MM.1S (cell line): ENCODE measurements around the gene MPP3.

ENCODE experiments used
- DNase-seq: peaks from one replicate; pipeline ENCODE4 v3.0.0-alpha.2; 2015
- H2AFZ ChIP-seq: fragments of 300-600 bp; sonication (generic); 2 replicates; pipeline ENCODE4 v1.6.0; 2016; ENCODE audit warnings: antibody characterized with exemption, low read length
- H3F3A ChIP-seq: fragments of 300-600 bp; sonication (generic); 2 replicates; pipeline ENCODE4 v1.6.1; 2016; ENCODE audit warnings: mild to moderate bottlenecking, antibody characterized with exemption, low read length, moderate library complexity, mixed read lengths; ENCODE audit not compliant: insufficient read depth
- H3K27ac ChIP-seq: fragments of 300-600 bp; sonication (generic); 2 replicates; pipeline ENCODE4 v1.5.1; 2016; ENCODE audit warnings: mild to moderate bottlenecking, low read length
- H3K27me3 ChIP-seq: fragments of 300-600 bp; sonication (generic); replicated peaks from 2 replicates; pipeline ENCODE4 v1.6.0; 2016; ENCODE audit warnings: low read length; ENCODE audit not compliant: insufficient read depth
- H3K36me3 ChIP-seq: fragments of 300-600 bp; sonication (generic); replicated peaks from 2 replicates; pipeline ENCODE4 v1.6.1; 2016; ENCODE audit warnings: mild to moderate bottlenecking, low read length, mixed read lengths; ENCODE audit not compliant: insufficient read depth
- H3K4me1 ChIP-seq: fragments of 300-600 bp; sonication (generic); 2 replicates; pipeline ENCODE4 v1.6.1; 2016; ENCODE audit warnings: low read length, mixed read lengths
- H3K4me2 ChIP-seq: fragments of 300-600 bp; sonication (generic); 2 replicates; pipeline ENCODE4 v1.6.0; 2016; ENCODE audit warnings: low read depth, low read length
- H3K4me3 ChIP-seq: fragments of 300-600 bp; sonication (generic); 2 replicates; pipeline ENCODE4 v1.5.1; 2016; ENCODE audit warnings: low read length, mixed read lengths
- H3K79me2 ChIP-seq: fragments of 300-600 bp; sonication (generic); 2 replicates; pipeline ENCODE4 v1.6.1; 2016; ENCODE audit warnings: mixed run types, low read length, mixed read lengths
- H3K9ac ChIP-seq: fragments of 300-600 bp; sonication (generic); 2 replicates; pipeline ENCODE4 v1.6.1; 2016; ENCODE audit warnings: low read length, mixed read lengths
- H3K9me2 ChIP-seq: fragments of 300-600 bp; sonication (generic); replicated peaks from 2 replicates; pipeline ENCODE4 v1.6.1; 2016; ENCODE audit warnings: mild to moderate bottlenecking, low read length, mixed read lengths; ENCODE audit not compliant: insufficient read depth
- H3K9me3 ChIP-seq: fragments of 300-600 bp; sonication (generic); replicated peaks from 2 replicates; pipeline ENCODE4 v1.6.1; 2016; ENCODE audit warnings: mild to moderate bottlenecking, low read length, mixed read lengths; ENCODE audit not compliant: insufficient read depth
- H4K20me1 ChIP-seq: fragments of 300-600 bp; sonication (generic); 2 replicates; pipeline ENCODE4 v1.6.1; 2016; ENCODE audit warnings: mild to moderate bottlenecking, low read length, moderate library complexity, mixed read lengths; ENCODE audit not compliant: insufficient read depth
- EZH2 ChIP-seq: fragments of 300-600 bp; sonication (generic); optimal IDR thresholded peaks from 2 replicates; pipeline ENCODE3; 2017; ENCODE audit warnings: low read depth, mild to moderate bottlenecking, antibody characterized with exemption, low read length, mixed read lengths
- EZH2phosphoT487 ChIP-seq: fragments of 300-600 bp; sonication (generic); IDR thresholded peaks from 2 replicates; pipeline ENCODE4 v1.6.1; 2018; ENCODE audit warnings: antibody characterized with exemption, low read length
- TF ChIP-seq, protein P1 (sequence below): fragments of 300-600 bp; sonication (generic); IDR thresholded peaks from 2 replicates; pipeline ENCODE4 v1.5.1; 2016; ENCODE audit warnings: antibody characterized with exemption, low read length, mixed read lengths

The MPP3 gene

DNA sequence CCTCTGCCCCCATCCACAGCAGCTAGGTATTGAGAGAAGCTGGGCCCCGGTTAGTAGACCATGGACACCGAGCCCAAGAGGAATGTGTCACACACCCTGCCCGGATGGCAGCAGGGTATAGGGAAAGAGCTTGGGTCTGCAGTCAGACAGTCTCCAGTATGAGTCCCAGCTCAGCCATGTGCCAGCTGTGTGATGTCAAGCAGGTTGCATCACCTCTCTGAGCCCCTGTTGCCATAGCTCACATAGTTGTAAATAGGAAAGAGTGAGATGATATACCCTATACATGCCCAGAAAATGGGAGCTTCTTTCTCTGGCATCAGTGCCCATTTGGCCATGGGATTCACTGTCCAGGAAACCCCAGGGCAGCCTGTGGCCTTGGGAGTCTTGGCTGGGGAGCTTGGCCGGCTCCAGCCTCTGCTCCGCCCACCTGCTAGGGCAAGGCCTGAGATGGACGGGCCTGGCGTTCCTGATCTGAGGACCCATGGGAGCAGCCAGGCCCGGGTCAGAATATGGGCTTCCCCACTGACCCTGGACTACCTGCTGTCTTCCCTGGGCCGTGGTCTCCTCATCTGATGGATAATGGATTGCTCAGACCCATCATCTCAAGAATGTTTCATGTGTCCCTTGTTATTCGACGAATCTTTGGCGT, 27.3 kb upstream of the MPP3 start:
- no peak for DNase-seq
- peaks cover 91% of the 10 kb centered on the region for H3K27me3 ChIP-seq
- no peaks in the 10 kb centered on the region for H3K4me1 ChIP-seq
- no peak overlapping the region for H2AFZ ChIP-seq
- TF ChIP-seq EZH2phosphoT487 (no peak), EZH2 (no peak)
- TF ChIP-seq, protein P1, sequence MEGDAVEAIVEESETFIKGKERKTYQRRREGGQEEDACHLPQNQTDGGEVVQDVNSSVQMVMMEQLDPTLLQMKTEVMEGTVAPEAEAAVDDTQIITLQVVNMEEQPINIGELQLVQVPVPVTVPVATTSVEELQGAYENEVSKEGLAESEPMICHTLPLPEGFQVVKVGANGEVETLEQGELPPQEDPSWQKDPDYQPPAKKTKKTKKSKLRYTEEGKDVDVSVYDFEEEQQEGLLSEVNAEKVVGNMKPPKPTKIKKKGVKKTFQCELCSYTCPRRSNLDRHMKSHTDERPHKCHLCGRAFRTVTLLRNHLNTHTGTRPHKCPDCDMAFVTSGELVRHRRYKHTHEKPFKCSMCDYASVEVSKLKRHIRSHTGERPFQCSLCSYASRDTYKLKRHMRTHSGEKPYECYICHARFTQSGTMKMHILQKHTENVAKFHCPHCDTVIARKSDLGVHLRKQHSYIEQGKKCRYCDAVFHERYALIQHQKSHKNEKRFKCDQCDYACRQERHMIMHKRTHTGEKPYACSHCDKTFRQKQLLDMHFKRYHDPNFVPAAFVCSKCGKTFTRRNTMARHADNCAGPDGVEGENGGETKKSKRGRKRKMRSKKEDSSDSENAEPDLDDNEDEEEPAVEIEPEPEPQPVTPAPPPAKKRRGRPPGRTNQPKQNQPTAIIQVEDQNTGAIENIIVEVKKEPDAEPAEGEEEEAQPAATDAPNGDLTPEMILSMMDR, result no peak
- no peak overlapping the region for H3K27ac ChIP-seq
- no peaks in the 10 kb centered on the region for H3K9me3 ChIP-seq
- H3K9me2 ChIP-seq, result no peaks in the 10 kb centered on the region
- no peak overlapping the region for H3K9ac ChIP-seq
- no peaks in the 10 kb centered on the region for H3F3A ChIP-seq
- H3K36me3 ChIP-seq, result no peaks in the 10 kb centered on the region
- H3K79me2 ChIP-seq, result no peaks in the 10 kb centered on the region
- H3K4me3 ChIP-seq, result no peak overlapping the region
- no peak overlapping the region for H3K4me2 ChIP-seq
- H4K20me1 ChIP-seq, result no peaks in the 10 kb centered on the region

DNA sequence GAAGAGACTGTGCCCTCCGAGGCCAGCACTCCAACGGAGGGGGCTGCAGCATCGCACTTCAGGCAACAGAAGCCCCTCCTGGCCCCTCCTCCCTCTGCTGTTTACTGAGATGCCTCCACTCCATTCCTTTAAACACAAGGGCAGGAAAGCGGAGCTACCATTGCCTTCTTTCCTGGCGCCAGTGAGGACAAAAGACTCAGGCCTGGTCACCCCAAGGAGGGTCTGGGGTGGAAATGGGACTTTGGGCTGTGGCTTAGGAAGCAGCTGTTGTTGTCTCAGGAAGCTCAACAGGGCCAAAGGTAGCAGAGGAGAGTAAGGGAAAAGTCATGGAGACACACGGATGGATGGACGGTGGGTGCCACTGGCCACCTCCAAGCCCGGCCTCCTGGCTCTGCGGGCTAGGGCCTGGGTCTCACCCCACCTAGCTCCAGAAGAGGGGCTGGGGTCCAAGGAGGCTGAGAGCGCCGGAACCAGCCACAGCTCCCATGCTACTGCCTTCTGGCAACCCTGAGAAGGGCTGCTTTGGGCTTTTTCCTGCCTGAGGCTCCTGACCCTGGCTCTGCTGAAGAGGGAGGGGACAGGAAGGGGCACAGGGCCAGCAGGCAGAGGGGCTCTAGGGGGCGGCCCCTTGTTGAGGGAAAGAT, 25.1 kb upstream of the MPP3 start:
- no peaks in the 10 kb centered on the region for H3K9me3 ChIP-seq
- no peak overlapping the region for H3K4me3 ChIP-seq
- H3K4me2 ChIP-seq, result no peak overlapping the region
- H3K27me3 ChIP-seq, result peaks cover 93% of the 10 kb centered on the region
- no peak overlapping the region for H2AFZ ChIP-seq
- no peaks in the 10 kb centered on the region for H3F3A ChIP-seq
- no peak for DNase-seq
- H3K9me2 ChIP-seq, result no peaks in the 10 kb centered on the region
- H3K27ac ChIP-seq, result no peak overlapping the region
- no peaks in the 10 kb centered on the region for H3K36me3 ChIP-seq
- TF ChIP-seq EZH2phosphoT487, result no peak
- no peak for TF ChIP-seq EZH2
- TF ChIP-seq, protein P1, result no peak
- no peaks in the 10 kb centered on the region for H3K4me1 ChIP-seq
- no peaks in the 10 kb centered on the region for H4K20me1 ChIP-seq
- no peak overlapping the region for H3K9ac ChIP-seq
- no peaks in the 10 kb centered on the region for H3K79me2 ChIP-seq

DNA sequence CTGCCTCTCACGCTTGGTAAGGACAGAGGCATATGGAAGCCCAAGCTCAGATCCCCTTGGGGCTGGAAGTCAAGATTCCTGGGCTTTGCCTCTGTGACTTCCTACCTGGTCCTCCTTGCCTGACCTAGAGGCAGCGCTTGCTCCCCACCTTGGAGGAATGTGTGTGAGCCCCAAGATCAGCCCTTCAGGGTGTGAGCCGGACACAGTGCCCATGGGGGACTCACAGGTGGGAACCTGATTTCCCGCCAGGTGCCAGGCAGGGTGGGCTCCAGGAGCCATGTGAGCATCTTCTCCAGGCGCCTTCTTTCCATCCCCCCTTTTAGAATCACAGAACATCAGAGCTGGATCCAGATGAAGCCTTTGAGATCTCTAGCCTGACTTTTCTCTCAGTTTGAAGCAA, 24.2 kb upstream of the MPP3 start:
- Histone ChIP-seq H3K9ac (no peak overlapping the region), H3F3A (no peaks in the 10 kb centered on the region), H3K36me3 (no peaks in the 10 kb centered on the region), H3K4me3 (no peak overlapping the region), H3K4me2 (no peak overlapping the region), H3K27me3 (peaks cover 98% of the 10 kb centered on the region), H3K9me3 (no peaks in the 10 kb centered on the region), H3K4me1 (no peaks in the 10 kb centered on the region), H2AFZ (no peak overlapping the region), H4K20me1 (no peaks in the 10 kb centered on the region), H3K79me2 (no peaks in the 10 kb centered on the region), H3K27ac (no peak overlapping the region), H3K9me2 (no peaks in the 10 kb centered on the region)
- TF ChIP-seq EZH2phosphoT487 (no peak), EZH2 (no peak)
- TF ChIP-seq, protein P1, result no peak
- DNase-seq, result no peak
